SU-DHL-6 (cell line): ENCODE measurements around the gene ESR1.

Experiments used
- H2AFZ ChIP-seq: fragments of 200-600 bp; sonication (generic); 2 replicates; pipeline ENCODE4 v1.6.1; 2014; ENCODE audit warnings: low read depth, mild to moderate bottlenecking, moderate library complexity, mixed read lengths, antibody characterized with exemption, low read length; ENCODE audit not compliant: severe bottlenecking
- H3F3A ChIP-seq: fragments of 200-600 bp; shearing (Covaris generic); 2 replicates; pipeline ENCODE4 v1.6.0; 2016; ENCODE audit warnings: antibody characterized with exemption, mild to moderate bottlenecking; ENCODE audit not compliant: insufficient read depth
- H3K27ac ChIP-seq: fragments of 200-600 bp; sonication (generic); 2 replicates; pipeline ENCODE4 v1.5.1; 2016; ENCODE audit warnings: low read depth, mild to moderate bottlenecking, low read length, moderate library complexity, mixed read lengths
- H3K27me3 ChIP-seq: fragments of 200-600 bp; sonication (generic), shearing (Covaris generic); 2 replicates; pipeline ENCODE4 v1.6.0; 2014; ENCODE audit warnings: mild to moderate bottlenecking, low read length
- H3K36me3 ChIP-seq: fragments of 200-600 bp; sonication (generic); 2 replicates; pipeline ENCODE4 v1.6.1; 2014; ENCODE audit warnings: mild to moderate bottlenecking, low read length, mixed read lengths
- H3K4me2 ChIP-seq: fragments of 300-600, 200-600 bp; shearing (Covaris generic), sonication (generic); 2 replicates; pipeline ENCODE4 v1.6.0; 2014; ENCODE audit warnings: low read length, low read depth, mild to moderate bottlenecking; ENCODE audit not compliant: poor library complexity, severe bottlenecking
- H3K4me3 ChIP-seq: fragments of 200-600 bp; sonication (generic); 2 replicates; pipeline ENCODE4 v1.5.1; 2014; ENCODE audit warnings: antibody characterized with exemption, low read length, mild to moderate bottlenecking, mixed read lengths; ENCODE audit not compliant: insufficient read depth, poor library complexity, severe bottlenecking
- H3K79me2 ChIP-seq: fragments of 200-600 bp; sonication (generic); 2 replicates; pipeline ENCODE4 v1.6.1; 2014; ENCODE audit warnings: mild to moderate bottlenecking, low read length, moderate library complexity; ENCODE audit not compliant: insufficient read depth
- H3K9ac ChIP-seq: fragments of 200-600 bp; sonication (generic); 2 replicates; pipeline ENCODE4 v1.7.0; 2014; ENCODE audit warnings: mild to moderate bottlenecking, low read length
- H3K9me2 ChIP-seq: fragments of 200-600 bp; sonication (generic); replicated peaks from 2 replicates; pipeline ENCODE4 v1.6.1; 2014; ENCODE audit warnings: low read length; ENCODE audit not compliant: insufficient read depth
- H3K9me3 ChIP-seq: fragments of 200-600 bp; sonication (generic); 2 replicates; pipeline ENCODE4 v1.6.1; 2014; ENCODE audit warnings: low read length, mixed read lengths; ENCODE audit not compliant: insufficient read depth
- H4K20me1 ChIP-seq: fragments of 200-600 bp; sonication (generic); 2 replicates; pipeline ENCODE4 v1.6.1; 2014; ENCODE audit warnings: low read depth, mild to moderate bottlenecking, antibody characterized with exemption, low read length, moderate library complexity, mixed read lengths
- CTCF ChIP-seq: fragments of 200-600 bp; sonication (generic); IDR thresholded peaks from one replicate; pipeline ENCODE4 v1.5.1; 2017; ENCODE audit warnings: antibody characterized with exemption, mild to moderate bottlenecking, low read length, moderate library complexity; ENCODE audit not compliant: insufficient read depth, poor library complexity, severe bottlenecking
- EZH2phosphoT487 ChIP-seq: fragments of 200-600 bp; sonication (generic), shearing (Covaris generic); conservative IDR thresholded peaks from 2 replicates; pipeline ENCODE4 v1.6.1; 2018; ENCODE audit warnings: mild to moderate bottlenecking, antibody characterized with exemption, low read length, moderate library complexity, mixed read lengths

Gene ESR1

GRCh38 chr6:151948002-151948743 is 140.7 kb downstream of the ESR1 start:
- H3K36me3 ChIP-seq, result no peaks in the 10 kb centered on the region
- H3K9ac ChIP-seq, result no peak overlapping the region
- no peaks in the 10 kb centered on the region for H3K27me3 ChIP-seq
- no peak for TF ChIP-seq CTCF
- TF ChIP-seq EZH2phosphoT487, result no peak
- no peak overlapping the region for H3K27ac ChIP-seq
- no peaks in the 10 kb centered on the region for H3K9me2 ChIP-seq
- no peaks in the 10 kb centered on the region for H3K79me2 ChIP-seq
- H2AFZ ChIP-seq, result no peak overlapping the region
- no peak overlapping the region for H3K4me3 ChIP-seq
- H3K4me2 ChIP-seq, result no peak overlapping the region
- H3K9me3 ChIP-seq, result no peaks in the 10 kb centered on the region
- H4K20me1 ChIP-seq, result no peaks in the 10 kb centered on the region
- H3F3A ChIP-seq, result no peaks in the 10 kb centered on the region

- no peaks in the 10 kb centered on the region for H3K27me3 ChIP-seq
- no peaks in the 10 kb centered on the region for H3F3A ChIP-seq
- no peak overlapping the region for H2AFZ ChIP-seq
- no peaks in the 10 kb centered on the region for H3K36me3 ChIP-seq
- no peaks in the 10 kb centered on the region for H3K79me2 ChIP-seq
- no peak overlapping the region for H3K27ac ChIP-seq
- 0 out of 2 replicates have a peak, but pooled peaks cover 3% of the 10 kb centered on the region for H4K20me1 ChIP-seq
- no peaks in the 10 kb centered on the region for H3K9me3 ChIP-seq
- H3K4me2 ChIP-seq, result no peak overlapping the region
- TF ChIP-seq EZH2phosphoT487, result no peak
- no peak for TF ChIP-seq CTCF
- no peaks in the 10 kb centered on the region for H3K9me2 ChIP-seq
- no peak overlapping the region for H3K9ac ChIP-seq
- H3K4me3 ChIP-seq, result no peak overlapping the region
Observed at GRCh38 chr6:151958332-151958731, 150.8 kb downstream of the ESR1 start.

DNA sequence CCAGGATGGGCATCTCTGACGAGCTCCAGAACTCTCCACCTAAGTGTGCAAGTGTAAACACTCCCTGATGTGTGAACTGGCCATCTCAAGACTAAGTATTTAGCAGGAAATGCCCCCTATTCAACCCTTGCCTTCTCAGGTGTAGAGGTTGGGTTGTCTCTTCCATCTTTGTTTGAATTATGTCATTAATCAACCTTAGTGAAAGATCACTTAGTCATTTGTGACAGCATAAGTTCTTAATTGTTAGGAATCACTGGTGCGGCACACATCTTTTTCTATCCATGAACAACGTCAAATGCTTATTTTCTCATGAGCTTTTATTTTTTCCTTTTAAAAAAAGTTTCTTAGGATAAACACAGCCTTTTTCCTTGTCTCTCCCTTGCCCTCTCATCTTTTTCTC is 151.6 kb downstream of the ESR1 start:
- H3F3A ChIP-seq, result no peaks in the 10 kb centered on the region
- no peak overlapping the region for H2AFZ ChIP-seq
- no peaks in the 10 kb centered on the region for H3K27me3 ChIP-seq
- no peak for TF ChIP-seq CTCF
- no peak for TF ChIP-seq EZH2phosphoT487
- 0 out of 2 replicates have a peak, but pooled peaks cover 3% of the 10 kb centered on the region for H4K20me1 ChIP-seq
- no peaks in the 10 kb centered on the region for H3K9me3 ChIP-seq
- H3K4me3 ChIP-seq, result no peak overlapping the region
- no peak overlapping the region for H3K4me2 ChIP-seq
- H3K9ac ChIP-seq, result no peak overlapping the region
- no peaks in the 10 kb centered on the region for H3K36me3 ChIP-seq
- no peak overlapping the region for H3K27ac ChIP-seq
- no peaks in the 10 kb centered on the region for H3K9me2 ChIP-seq
- H3K79me2 ChIP-seq, result no peaks in the 10 kb centered on the region
